GM19023 (cell line): ENCODE data around the gene ASGR1.
A peak's percentile ranks its signal among the peaks of the same experiment; 100 is the strongest.

Experiments used
- ATAC-seq: cut with Tn5 transposase; IDR thresholded peaks from one replicate; pipeline ENCODE4 v1.9.1; 2021; ENCODE audit warnings: mild to moderate bottlenecking, moderate library complexity; ENCODE audit not compliant: unreplicated experiment

The ASGR1 gene

GRCh38 chr17:7216242-7217112, 37.3 kb upstream of the ASGR1 start:
- no peak for ATAC-seq

- no peak for ATAC-seq
Observed at GRCh38 chr17:7215652-7216180, 36.5 kb upstream of the ASGR1 start.

- no peak for ATAC-seq
Observed at GRCh38 chr17:7215136-7215638, 36.0 kb upstream of the ASGR1 start.

- ATAC-seq = peak; percentile 69
Observed at GRCh38 chr17:7214300-7215135, 35.3 kb upstream of the ASGR1 start.

- no peak for ATAC-seq
Observed at GRCh38 chr17:7213895-7214299, 34.7 kb upstream of the ASGR1 start.

- ATAC-seq = no peak
Observed at GRCh38 chr17:7211491-7212273, 32.5 kb upstream of the ASGR1 start.

GRCh38 chr17:7208754-7209460, 29.7 kb upstream of the ASGR1 start:
- no peak for ATAC-seq

- ATAC-seq = no peak
Observed at GRCh38 chr17:7208027-7208571, 28.9 kb upstream of the ASGR1 start.

GRCh38 chr17:7207120-7208001, 28.2 kb upstream of the ASGR1 start:
- ATAC-seq = no peak

GRCh38 chr17:7205561-7205960, 26.4 kb upstream of the ASGR1 start:
- ATAC-seq = no peak

- peak; percentile 81 for ATAC-seq
Observed at GRCh38 chr17:7204828-7205461, 25.8 kb upstream of the ASGR1 start.

- ATAC-seq = no peak
Observed at GRCh38 chr17:7204336-7204735, 25.2 kb upstream of the ASGR1 start.

- no peak for ATAC-seq
Observed at GRCh38 chr17:7203391-7203790, 24.2 kb upstream of the ASGR1 start.

- no peak for ATAC-seq
Observed at GRCh38 chr17:7196651-7197401, 17.7 kb upstream of the ASGR1 start.

- no peak for ATAC-seq
Observed at GRCh38 chr17:7195971-7196370, 16.8 kb upstream of the ASGR1 start.

- no peak for ATAC-seq
Observed at GRCh38 chr17:7192271-7192937, 13.2 kb upstream of the ASGR1 start.
